GM18951 (cell line): ENCODE data around the gene SLC30A1.
"Not testable (repeated sequence)": the region's sequence is repeated elsewhere in the genome, so short reads cannot be mapped to it uniquely, and the experiment has no call there.

Source experiments
- POLR2A ChIP-seq: IDR thresholded peaks from 4 replicates; pipeline ENCODE4 v1.6.1; 2011; ENCODE audit warnings: mild to moderate bottlenecking; ENCODE audit not compliant: insufficient read length, insufficient read depth; ENCODE audit errors: extremely low read depth
- in situ Hi-C: fragments of 300-500 bp; cut with MboI; formaldehyde crosslinking; loops from one replicate; pipeline ENCODE4 v1.12.0; 2022; ENCODE audit warnings: low sequenced_read_pairs, mixed read lengths, inconsistent platforms; ENCODE audit not compliant: unreplicated experiment

The SLC30A1 gene

GRCh38 chr1:211578640-211579439 is at the start of gene SLC30A1:
Gene SLC30A1, minus strand, starts transcription at chr1:211579161. Its CDS starts 549 bp downstream, at chr1:211578612.
- in situ Hi-C loops: no loop called here
- peak; percentile 95 for TF ChIP-seq POLR2A

- in situ Hi-C loops: no loop called here
- TF ChIP-seq POLR2A: no peak
These were observed 49.5 kb upstream of the SLC30A1 start for GRCh38 chr1:211628417-211628816.

- no peak for TF ChIP-seq POLR2A
- in situ Hi-C loops: no loop called here
These were observed 48.3 kb upstream of the SLC30A1 start for GRCh38 chr1:211627259-211627658.

- in situ Hi-C loops: not testable (repeated sequence)
These were observed 46.9 kb upstream of the SLC30A1 start for GRCh38 chr1:211625866-211626265.

GRCh38 chr1:211625040-211625439 is 46.1 kb upstream of the SLC30A1 start:
- in situ Hi-C loops: no loop called here
- TF ChIP-seq POLR2A: no peak

- in situ Hi-C loops: no loop called here
- TF ChIP-seq POLR2A: no peak
These were observed 44.6 kb upstream of the SLC30A1 start for GRCh38 chr1:211623515-211623914.

- in situ Hi-C loops: no loop called here
- no peak for TF ChIP-seq POLR2A
These were observed 42.7 kb upstream of the SLC30A1 start for GRCh38 chr1:211621447-211622198.

GRCh38 chr1:211620097-211620496 is 41.1 kb upstream of the SLC30A1 start:
- in situ Hi-C loops: no loop called here

GRCh38 chr1:211619033-211619996 is 40.4 kb upstream of the SLC30A1 start:
- in situ Hi-C loops: no loop called here
- no peak for TF ChIP-seq POLR2A

More at GRCh38 chr1:211620097-211620496, 41.1 kb upstream of the SLC30A1 start:
- no peak for TF ChIP-seq POLR2A

GRCh38 chr1:211616965-211617297 is 38.0 kb upstream of the SLC30A1 start:
- TF ChIP-seq POLR2A: no peak
- in situ Hi-C loops: no loop called here

- in situ Hi-C loops: no loop called here
- TF ChIP-seq POLR2A: no peak
These were observed 37.4 kb upstream of the SLC30A1 start for GRCh38 chr1:211616231-211616964.

GRCh38 chr1:211614615-211615014 is 35.7 kb upstream of the SLC30A1 start:
- TF ChIP-seq POLR2A: no peak
- in situ Hi-C loops: no loop called here

- TF ChIP-seq POLR2A: no peak
- in situ Hi-C loops: no loop called here
These were observed 35.0 kb upstream of the SLC30A1 start for GRCh38 chr1:211613951-211614350.
